HG03558 (cell line): ENCODE measurements around the gene NAMPT.
"Not testable (repeated sequence)": the region's sequence is repeated elsewhere in the genome, so short reads cannot be mapped to it uniquely, and the experiment has no call there.

Experiments
- ATAC-seq: cut with Tn5 transposase; IDR thresholded peaks from one replicate; pipeline ENCODE4 v1.9.1; 2021; ENCODE audit warnings: moderate number of reproducible peaks; ENCODE audit not compliant: unreplicated experiment; ENCODE audit errors: extremely low read depth

NAMPT gene

GRCh38 chr7:106305732-106306131 is 20.9 kb upstream of the NAMPT start:
- no peak for ATAC-seq

GRCh38 chr7:106304568-106304967 is 19.8 kb upstream of the NAMPT start:
- ATAC-seq = no peak

GRCh38 chr7:106298631-106299030 is 13.8 kb upstream of the NAMPT start:
- ATAC-seq = not testable (repeated sequence)

GRCh38 chr7:106298155-106298554 is 13.4 kb upstream of the NAMPT start:
- ATAC-seq = not testable (repeated sequence)

- ATAC-seq = no peak
Observed at GRCh38 chr7:106294334-106294733, 9.6 kb upstream of the NAMPT start.

- no peak for ATAC-seq
Observed at GRCh38 chr7:106291247-106291646, 6.5 kb upstream of the NAMPT start.

GRCh38 chr7:106290319-106290718 is 5.5 kb upstream of the NAMPT start:
- ATAC-seq = no peak

- no peak for ATAC-seq
Observed at GRCh38 chr7:106289848-106290247, 5.1 kb upstream of the NAMPT start.

- ATAC-seq = no peak
Observed at GRCh38 chr7:106288263-106288662, 3.5 kb upstream of the NAMPT start.

GRCh38 chr7:106287786-106288185 is 3.0 kb upstream of the NAMPT start:
- ATAC-seq = no peak

GRCh38 chr7:106285855-106286492 is 1.2 kb upstream of the NAMPT start:
- ATAC-seq = peak; percentile 21

GRCh38 chr7:106285051-106285854 is 470 bp upstream of the NAMPT start:
- peak; percentile 63 for ATAC-seq

GRCh38 chr7:106283831-106284713 is 711 bp downstream of the NAMPT start:
- ATAC-seq = no peak

GRCh38 chr7:106283501-106283830 is 1.3 kb downstream of the NAMPT start:
- no peak for ATAC-seq

GRCh38 chr7:106282852-106283251 is 1.9 kb downstream of the NAMPT start:
- no peak for ATAC-seq

- ATAC-seq = no peak
Observed at GRCh38 chr7:106282390-106282789, 2.4 kb downstream of the NAMPT start.

- no peak for ATAC-seq
Observed at GRCh38 chr7:106281585-106282318, 3.0 kb downstream of the NAMPT start.

GRCh38 chr7:106281127-106281526 is 3.7 kb downstream of the NAMPT start:
- no peak for ATAC-seq

- ATAC-seq = no peak
Observed at GRCh38 chr7:106279425-106280197, 5.2 kb downstream of the NAMPT start.

GRCh38 chr7:106278695-106279094 is 6.1 kb downstream of the NAMPT start:
- no peak for ATAC-seq
